ENCODE measurements around the gene CLEC18B. TPM values are rescaled to one million over a fixed set of nuclear protein-coding genes. Genes with fewer than 3 reads are reported as not detected.
"Not testable (repeated sequence)": the region's sequence is repeated elsewhere in the genome, so short reads cannot be mapped to it uniquely, and the experiment has no call there.

CLEC18B gene
- total RNA-seq, 1 experiment from 2014 or later, result not detected

GRCh38 chr16:74446866-74447265 is 25.6 kb upstream of the CLEC18B start:
- no peak for DNase-seq (ENCODE audit: low read depth)

- not testable (repeated sequence) for DNase-seq (ENCODE audit: low read depth)
These were observed 22.5 kb upstream of the CLEC18B start for GRCh38 chr16:74443624-74444346.

- DNase-seq (ENCODE audit: low read depth), result no peak
These were observed 18.4 kb upstream of the CLEC18B start for GRCh38 chr16:74439685-74440084.

GRCh38 chr16:74438492-74438979 is 17.3 kb upstream of the CLEC18B start:
- DNase-seq (ENCODE audit: low read depth), result no peak

- DNase-seq (ENCODE audit: low read depth), result peak; percentile 12
These were observed 10.2 kb upstream of the CLEC18B start for GRCh38 chr16:74431516-74431915.

GRCh38 chr16:74430036-74430712 is 8.9 kb upstream of the CLEC18B start:
- peak; percentile 34 for DNase-seq (ENCODE audit: low read depth)

- DNase-seq (ENCODE audit: low read depth), result not testable (repeated sequence)
These were observed 7.2 kb upstream of the CLEC18B start for GRCh38 chr16:74428493-74428892.

- not testable (repeated sequence) for DNase-seq (ENCODE audit: low read depth)
These were observed 4.5 kb upstream of the CLEC18B start for GRCh38 chr16:74425751-74426150.

- not testable (repeated sequence) for DNase-seq (ENCODE audit: low read depth)
These were observed 2.4 kb upstream of the CLEC18B start for GRCh38 chr16:74423721-74424120.

GRCh38 chr16:74422086-74422485 is 808 bp upstream of the CLEC18B start:
- not testable (repeated sequence) for DNase-seq (ENCODE audit: low read depth)

- not testable (repeated sequence) for DNase-seq (ENCODE audit: low read depth)
These were observed 156 bp upstream of the CLEC18B start for GRCh38 chr16:74421482-74421785.

- DNase-seq (ENCODE audit: low read depth), result not testable (repeated sequence)
These were observed 1.5 kb downstream of the CLEC18B start for GRCh38 chr16:74419811-74420210.

GRCh38 chr16:74417897-74418296 is 3.4 kb downstream of the CLEC18B start:
- not testable (repeated sequence) for DNase-seq (ENCODE audit: low read depth)

GRCh38 chr16:74413920-74414319 is 7.4 kb downstream of the CLEC18B start:
- not testable (repeated sequence) for DNase-seq (ENCODE audit: low read depth)

GRCh38 chr16:74413485-74413884 is 7.8 kb downstream of the CLEC18B start:
- not testable (repeated sequence) for DNase-seq (ENCODE audit: low read depth)

- not testable (repeated sequence) for DNase-seq (ENCODE audit: low read depth)
These were observed 8.4 kb downstream of the CLEC18B start for GRCh38 chr16:74412775-74413390.

GRCh38 chr16:74412138-74412774 is 9.0 kb downstream of the CLEC18B start:
- not testable (repeated sequence) for DNase-seq (ENCODE audit: low read depth)

- DNase-seq (ENCODE audit: low read depth), result not testable (repeated sequence)
These were observed 10.3 kb downstream of the CLEC18B start for GRCh38 chr16:74410981-74411380.

- DNase-seq (ENCODE audit: low read depth), result not testable (repeated sequence)
These were observed 11.0 kb downstream of the CLEC18B start for GRCh38 chr16:74410057-74410957.

GRCh38 chr16:74409185-74409981 is 11.9 kb downstream of the CLEC18B start:
- DNase-seq (ENCODE audit: low read depth), result not testable (repeated sequence)

Measured in LHCN-M2 (cell line).